ENCODE measurements around the gene PCNA. TPM values are rescaled to one million over a fixed set of nuclear protein-coding genes. Genes with fewer than 3 reads are reported as not detected.
"Not testable (repeated sequence)": the region's sequence is repeated elsewhere in the genome, so short reads cannot be mapped to it uniquely, and the experiment has no call there.

Gene PCNA
- total RNA-seq, 4 donors from 2014 or later = 28.2 to 42.8 (median 37.4) TPM

- H3K27ac ChIP-seq = peak overlapping the region in 3 of 4 donors; percentile 67 to 83 (median 76)
- no peaks in the 10 kb centered on the region for H3K9me3 ChIP-seq
- peaks cover 0 to 41% (median 35%) of the 10 kb centered on the region in 4 donors for H3K4me1 ChIP-seq
- no peak for DNase-seq (ENCODE audit: low spot score in 2 of 2)
- H3K27me3 ChIP-seq = no peaks in the 10 kb centered on the region
- H3K4me3 ChIP-seq = peak overlapping the region in 2 of 4 donors; percentile 18 to 24
- H3K36me3 ChIP-seq = no peaks in the 10 kb centered on the region
- 64 to 77% methylated on average over 4 of the region's 4 CpGs for WGBS, 2 donors
- TF ChIP-seq EP300 (IDR thresholded peaks at IDR 0.05) (no peak), CTCF (IDR thresholded peaks at IDR 0.05) (no peak), POLR2A (IDR thresholded peaks at IDR 0.05) (no peak)
Observed at GRCh38 chr20:5077761-5078387, 41.9 kb downstream of the PCNA start.

GRCh38 chr20:5076913-5077312, 42.8 kb downstream of the PCNA start:
- H3K27me3 ChIP-seq; H3K36me3 ChIP-seq; H3K4me3 ChIP-seq; H3K9me3 ChIP-seq; DNase-seq (ENCODE audit: low spot score in 2 of 2); H3K27ac ChIP-seq: not testable (repeated sequence)
- peaks cover 0 to 48% (median 36%) of the 10 kb centered on the region in 4 donors for H3K4me1 ChIP-seq
- 91 to 92% methylated on average over 2 of the region's 2 CpGs for WGBS, 2 donors

GRCh38 chr20:5074232-5074674, 45.5 kb downstream of the PCNA start:
- no peak overlapping the region for H3K4me3 ChIP-seq
- WGBS, 2 donors = 89 to 91% methylated on average over 3 of the region's 3 CpGs
- peaks cover 0 to 29% (median 20%) of the 10 kb centered on the region in 4 donors for H3K4me1 ChIP-seq
- no peak for DNase-seq (ENCODE audit: low spot score in 2 of 2)
- H3K36me3 ChIP-seq = no peaks in the 10 kb centered on the region
- no peak for TF ChIP-seq EP300 (IDR thresholded peaks at IDR 0.05)
- no peak for TF ChIP-seq CTCF (IDR thresholded peaks at IDR 0.05)
- TF ChIP-seq POLR2A (IDR thresholded peaks at IDR 0.05) = no peak
- H3K27me3 ChIP-seq = no peaks in the 10 kb centered on the region
- peak overlapping the region in 2 of 4 donors; percentile 3 to 37 for H3K27ac ChIP-seq
- H3K9me3 ChIP-seq = no peaks in the 10 kb centered on the region

- WGBS, 2 donors = 69 to 72% methylated on average over 4 of the region's 4 CpGs
Observed at GRCh38 chr20:5073660-5074231, 46.0 kb downstream of the PCNA start.

More at GRCh38 chr20:5073660-5074231, 46.0 kb downstream of the PCNA start:
- Histone ChIP-seq H3K9me3 (no peaks in the 10 kb centered on the region), H3K27me3 (no peaks in the 10 kb centered on the region), H3K36me3 (no peaks in the 10 kb centered on the region), H3K27ac (peak overlapping the region in 2 of 4 donors; percentile 57 to 76), H3K4me1 (peaks cover 0 to 24% (median 15%) of the 10 kb centered on the region in 4 donors), H3K4me3 (no peak overlapping the region)
- TF ChIP-seq POLR2A (IDR thresholded peaks at IDR 0.05) (no peak), CTCF (IDR thresholded peaks at IDR 0.05) (no peak), EP300 (IDR thresholded peaks at IDR 0.05) (no peak)
- DNase-seq (ENCODE audit: low spot score in 2 of 2) = no peak

Measured in tibial nerve (tissue), 4 donors.